Stimulated activated CD4-positive, alpha-beta T cell treated with anti-CD3 and anti-CD28 coated beads, Interleukin-1b, Interleukin-23, amount 100 ng/mL, for 48 hours (primary cell): ENCODE measurements around the gene SLC18A2.
"Not testable (repeated sequence)": the region's sequence is repeated elsewhere in the genome, so short reads cannot be mapped to it uniquely, and the experiment has no call there.

ENCODE experiments used
- DNase-seq: peaks from one replicate; pipeline ENCODE4 v3.0.0-alpha.2; 2020

SLC18A2 gene

GRCh38 chr10:117266400-117266799, 25.5 kb downstream of the SLC18A2 start:
- no peak for DNase-seq

GRCh38 chr10:117266812-117267211, 25.9 kb downstream of the SLC18A2 start:
- DNase-seq, result no peak

DNA sequence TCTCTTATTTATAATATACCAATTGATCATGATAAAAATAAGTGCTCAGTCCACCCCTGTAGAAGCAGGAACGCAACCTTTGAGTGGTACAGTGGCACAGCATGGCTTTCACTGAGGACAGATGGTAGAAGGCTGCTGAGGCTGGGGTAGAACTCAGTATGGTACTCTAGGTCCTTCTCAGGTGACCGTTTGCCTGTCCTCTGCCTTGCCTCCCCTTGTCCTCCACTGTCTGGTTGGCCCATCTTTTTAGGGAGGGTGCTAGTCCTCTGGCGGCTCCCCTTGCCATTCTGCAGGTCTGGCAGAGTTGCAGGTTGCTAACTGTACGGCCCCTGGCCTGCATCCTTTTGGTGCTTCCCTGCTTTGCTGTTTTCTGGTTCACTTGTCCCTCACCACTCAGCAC, 27.3 kb downstream of the SLC18A2 start:
- no peak for DNase-seq

- DNase-seq, result no peak
Observed at GRCh38 chr10:117268907-117269306, 28.0 kb downstream of the SLC18A2 start.

- no peak for DNase-seq
Observed at GRCh38 chr10:117271427-117271826, 30.5 kb downstream of the SLC18A2 start.

DNA sequence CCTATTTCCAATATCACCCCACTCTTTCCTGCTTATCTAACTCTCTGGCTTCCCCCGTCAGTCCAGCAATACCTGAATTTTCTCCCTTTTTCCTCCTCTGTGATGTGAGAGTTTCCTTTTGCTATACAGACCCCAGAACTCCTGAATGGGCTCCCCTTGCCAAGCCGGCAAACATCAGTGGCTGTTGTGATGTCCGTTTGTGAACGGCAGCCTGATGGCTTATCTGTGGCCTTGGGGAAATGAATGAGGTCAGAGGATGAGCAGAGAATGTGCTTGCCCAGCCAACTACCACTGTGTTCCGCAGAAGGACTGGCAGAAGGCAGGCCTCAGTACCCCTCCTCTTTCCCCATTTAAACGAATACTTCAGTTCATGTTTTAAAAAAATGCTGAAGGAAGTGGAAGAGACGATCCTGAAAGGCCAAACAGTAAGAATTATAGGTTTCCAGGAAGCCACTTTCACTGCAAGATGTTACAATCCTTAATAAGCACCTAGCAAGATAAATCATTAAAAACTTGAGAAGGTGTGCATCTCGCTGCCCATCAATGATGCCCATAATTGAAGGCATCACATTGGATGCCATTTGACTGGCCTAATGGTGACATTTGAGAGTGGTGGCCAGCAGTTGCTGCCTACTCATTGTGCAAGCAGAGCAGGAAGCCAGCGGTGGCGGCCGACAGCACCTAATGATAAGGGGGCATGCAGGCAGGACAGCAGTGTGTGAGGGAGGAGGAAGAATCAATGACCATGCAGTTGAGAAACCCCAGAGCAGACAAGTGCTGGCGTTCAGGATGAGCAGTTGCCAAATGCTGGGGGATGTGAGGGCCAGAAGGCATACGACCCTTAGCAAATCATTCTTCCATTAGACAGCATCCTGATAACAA, 31.5 kb downstream of the SLC18A2 start:
- no peak for DNase-seq

DNA sequence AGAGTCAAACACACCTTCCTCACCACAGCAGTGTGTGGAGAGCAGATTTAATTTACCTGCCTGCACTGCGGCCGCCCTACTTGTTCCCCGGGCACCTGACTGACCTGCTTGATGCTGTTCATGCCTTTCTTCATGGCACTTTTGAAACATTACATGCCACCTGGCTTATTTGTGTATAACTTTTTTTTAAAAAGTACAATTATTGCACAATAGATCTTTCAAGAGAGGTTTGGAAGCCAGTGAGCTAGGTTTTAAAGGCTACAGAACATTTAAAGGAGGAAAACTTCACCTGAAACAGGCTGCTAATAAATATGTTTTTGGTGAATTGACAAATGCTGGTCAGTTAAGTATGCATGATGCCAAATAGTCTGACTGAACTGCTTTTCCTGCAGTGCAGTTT, 33.1 kb downstream of the SLC18A2 start:
- no peak for DNase-seq

DNA sequence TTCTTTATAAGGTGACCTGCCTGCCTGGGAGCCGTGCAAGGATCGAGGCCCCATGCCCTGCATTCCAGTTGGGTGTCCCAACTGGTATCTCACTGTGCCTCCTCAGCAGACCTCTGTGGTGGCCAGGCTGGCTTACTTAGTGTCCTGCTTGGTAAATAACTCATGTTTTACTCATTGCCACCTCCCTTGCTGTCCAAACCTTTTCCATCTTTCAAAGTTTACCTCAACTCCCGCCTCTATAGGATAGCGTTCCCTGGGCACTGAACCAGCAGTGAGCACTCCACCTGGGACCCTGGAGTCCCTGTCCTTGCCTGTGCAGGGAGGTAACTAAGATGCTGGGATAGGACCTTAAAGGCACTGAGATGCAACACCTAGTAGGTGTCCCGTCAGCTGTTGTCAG, 33.6 kb downstream of the SLC18A2 start:
- no peak for DNase-seq

- no peak for DNase-seq
Observed at GRCh38 chr10:117275121-117275520, 34.2 kb downstream of the SLC18A2 start.

GRCh38 chr10:117277675-117278074, 36.8 kb downstream of the SLC18A2 start:
- DNase-seq, result no peak

- no peak for DNase-seq
Observed at GRCh38 chr10:117284716-117285494, 44.0 kb downstream of the SLC18A2 start.

DNA sequence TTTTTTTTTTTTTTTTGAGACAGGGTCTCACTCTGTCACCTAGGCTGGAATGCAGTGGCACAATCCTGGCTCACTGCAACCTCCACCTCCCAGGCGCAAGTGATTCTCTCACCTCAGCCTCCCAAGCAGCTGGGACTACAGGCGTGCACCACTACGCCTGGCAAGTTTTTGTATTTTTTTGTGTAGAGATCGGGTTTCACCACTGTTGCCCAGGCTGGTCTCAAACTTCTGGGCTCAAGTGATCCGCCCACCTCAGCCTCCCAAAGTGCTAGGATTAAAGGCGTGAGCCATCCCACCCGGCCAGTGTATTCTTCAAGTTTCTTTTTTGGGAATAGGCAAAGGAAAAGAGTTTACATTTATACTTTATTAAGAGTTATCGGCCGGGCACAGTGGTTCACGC, 50.0 kb downstream of the SLC18A2 start:
- DNase-seq, result not testable (repeated sequence)

GRCh38 chr10:117294039-117294645, 53.2 kb downstream of the SLC18A2 start:
- no peak for DNase-seq

DNA sequence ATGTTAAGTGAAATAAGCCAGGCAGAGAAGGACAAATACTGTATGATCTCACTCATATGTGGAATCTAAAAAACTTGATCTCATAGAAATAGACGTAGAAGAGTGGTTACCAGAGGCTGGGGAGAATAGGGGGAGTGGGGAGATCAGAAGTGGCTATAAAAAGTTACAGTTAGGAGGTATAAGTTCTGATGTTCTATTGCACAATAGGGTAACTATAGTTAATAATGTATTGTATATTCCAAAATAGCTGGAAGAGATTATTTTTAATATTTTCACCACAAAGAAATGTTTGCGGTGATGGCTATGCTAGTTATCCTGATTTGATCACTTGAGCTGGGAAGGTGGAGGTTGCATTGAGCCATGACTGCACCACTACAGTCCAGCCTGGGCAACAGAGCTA, 53.8 kb downstream of the SLC18A2 start:
- no peak for DNase-seq

DNA sequence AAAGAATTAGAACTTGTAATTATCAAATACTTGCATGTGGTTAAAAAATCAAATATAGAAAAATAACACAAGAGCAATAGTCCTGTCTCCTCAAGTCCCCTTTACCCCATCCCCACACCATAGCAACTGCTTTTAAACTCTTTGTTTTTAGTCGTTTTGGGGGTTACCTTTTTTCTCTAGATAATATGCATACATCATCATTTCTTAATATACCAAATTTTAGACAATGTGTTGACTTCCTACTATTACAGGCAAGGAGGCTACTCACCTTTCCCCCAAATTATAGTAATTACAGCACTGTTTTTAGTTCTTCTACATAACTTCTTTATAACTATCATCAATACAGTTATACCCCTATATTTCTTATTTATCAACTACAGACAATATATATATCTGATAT, 57.3 kb downstream of the SLC18A2 start:
- no peak for DNase-seq

DNA sequence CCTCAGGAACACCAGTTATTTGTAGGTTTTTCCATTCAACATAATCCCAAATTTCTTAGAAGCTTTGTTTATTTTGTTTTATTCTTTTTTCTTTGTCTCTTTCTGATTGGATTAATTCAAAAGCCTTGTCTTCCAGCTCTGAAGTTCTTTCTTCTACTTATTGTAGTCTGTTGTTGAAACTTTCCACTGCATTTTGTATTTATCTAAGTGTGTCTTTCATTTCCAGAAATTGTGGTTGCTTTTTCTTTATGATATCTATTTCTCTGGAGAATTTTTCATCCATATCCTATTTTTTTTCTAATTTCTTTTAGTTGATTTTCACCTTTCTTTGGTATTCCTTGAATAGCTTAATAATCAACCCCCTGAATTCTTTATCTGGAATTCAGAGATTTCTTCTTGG, 58.5 kb downstream of the SLC18A2 start:
- no peak for DNase-seq

- DNase-seq, result no peak
Observed at GRCh38 chr10:117300671-117301070, 59.8 kb downstream of the SLC18A2 start.

DNA sequence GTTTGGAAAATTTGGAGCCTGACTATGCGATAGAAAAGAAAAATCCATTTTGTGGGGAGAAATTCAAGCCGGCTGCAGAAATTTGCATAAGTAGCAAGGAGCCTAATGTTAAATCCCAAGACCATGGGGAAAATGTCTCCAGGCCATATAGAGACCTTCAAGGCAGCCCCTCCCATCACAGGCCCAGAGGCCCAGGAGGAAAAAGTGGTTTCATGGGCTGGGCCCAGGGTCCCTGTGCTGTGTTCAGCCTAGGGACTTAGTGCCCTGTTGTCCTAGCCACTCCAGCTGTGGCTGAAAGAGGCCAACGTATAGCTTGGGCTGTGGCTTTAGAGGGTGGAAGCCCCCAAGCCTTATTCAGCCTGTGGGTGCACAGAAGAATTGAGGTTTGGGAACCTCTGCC, 62.5 kb downstream of the SLC18A2 start:
- DNase-seq, result not testable (repeated sequence)

DNA sequence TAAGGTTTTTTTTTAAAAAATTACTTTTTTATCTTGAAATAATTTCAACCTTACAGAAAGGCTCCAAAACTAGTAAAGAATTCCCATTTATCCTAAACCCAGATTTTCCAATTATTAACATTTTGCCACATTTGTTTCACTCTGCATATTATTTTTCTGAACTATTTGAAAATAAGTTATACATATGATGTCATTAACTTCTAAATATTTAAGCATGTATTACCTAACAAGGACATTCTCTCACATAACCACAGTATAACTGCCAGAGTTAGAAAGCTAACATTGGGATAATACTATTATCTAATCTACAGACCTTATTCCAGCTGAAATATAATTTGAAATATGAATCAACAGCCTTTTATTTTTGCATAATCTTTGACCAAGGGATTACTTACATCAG, 65.8 kb downstream of the SLC18A2 start:
- no peak for DNase-seq

DNA sequence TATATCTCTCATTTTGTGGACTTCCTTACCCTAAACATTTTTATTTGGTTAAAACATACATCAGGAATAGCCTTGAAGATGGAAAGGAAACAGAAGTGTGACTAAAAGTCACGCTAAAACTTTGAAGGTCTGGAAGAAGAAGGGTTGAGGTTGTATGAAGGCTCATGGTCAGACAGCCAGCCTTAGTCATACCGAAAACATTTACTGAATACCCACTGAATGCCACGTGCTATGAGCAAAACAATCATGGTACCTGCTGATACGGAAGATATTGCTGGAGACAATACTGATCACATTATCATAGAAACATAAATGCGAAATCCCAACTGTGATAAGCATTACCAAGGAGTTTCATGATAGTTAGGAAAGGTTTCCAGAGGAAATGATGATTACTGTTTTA, 70.3 kb downstream of the SLC18A2 start:
- DNase-seq, result no peak

DNA sequence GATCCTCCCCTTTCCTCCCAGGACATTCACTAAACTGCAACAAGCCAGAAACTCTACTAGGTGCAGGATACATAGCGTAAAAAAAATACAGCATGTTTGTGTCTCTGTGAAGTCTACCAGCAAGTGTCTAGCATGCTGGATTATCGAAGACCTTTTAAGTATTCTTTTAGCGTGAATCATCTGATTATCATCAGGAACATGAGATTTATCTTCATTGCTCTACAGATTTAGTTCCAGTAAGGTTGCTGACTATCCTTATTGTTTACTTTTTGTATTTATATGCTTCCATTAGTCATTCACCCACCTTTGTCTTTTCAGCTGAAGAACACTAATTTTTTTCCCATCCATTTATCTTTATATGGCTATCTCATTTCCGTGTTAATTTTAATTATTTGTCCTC, 71.5 kb downstream of the SLC18A2 start:
- no peak for DNase-seq

GRCh38 chr10:117313641-117314040, 72.7 kb downstream of the SLC18A2 start:
- no peak for DNase-seq

- no peak for DNase-seq
Observed at GRCh38 chr10:117316701-117317100, 75.8 kb downstream of the SLC18A2 start.

DNA sequence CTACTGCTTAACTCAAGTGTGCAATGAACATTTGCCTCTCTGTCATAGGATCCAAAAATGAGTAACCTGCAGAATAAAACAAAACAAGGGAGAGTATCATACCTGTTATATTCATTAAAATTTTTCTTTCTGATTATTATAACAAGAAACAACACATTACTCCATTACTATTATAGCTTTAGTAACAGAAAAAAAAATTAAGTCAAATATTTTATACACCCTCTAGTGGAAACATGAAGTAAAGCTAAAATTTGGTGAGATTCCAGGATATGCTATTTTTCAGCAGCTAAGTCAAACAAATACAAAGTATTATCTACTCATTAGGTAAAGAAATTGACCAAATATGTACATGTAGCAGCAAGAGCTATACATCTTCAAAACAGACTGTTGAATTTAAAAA, 78.0 kb downstream of the SLC18A2 start:
- DNase-seq, result no peak
